Measurements from ENCODE around the gene PTPRN2.

PTPRN2 gene

GRCh38 chr7:157881048-157881771, 706.4 kb downstream of the PTPRN2 start:
- DNase-seq, result no peak

GRCh38 chr7:157879391-157879790, 708.2 kb downstream of the PTPRN2 start:
- no peak for DNase-seq

- no peak for DNase-seq
Observed at GRCh38 chr7:157877298-157878090, 710.1 kb downstream of the PTPRN2 start.

- DNase-seq, result no peak
Observed at GRCh38 chr7:157876469-157877285, 710.9 kb downstream of the PTPRN2 start.

GRCh38 chr7:157875230-157876179, 712.1 kb downstream of the PTPRN2 start:
- no peak for DNase-seq

- no peak for DNase-seq
Observed at GRCh38 chr7:157874870-157875229, 712.8 kb downstream of the PTPRN2 start.

GRCh38 chr7:157874208-157874816, 713.3 kb downstream of the PTPRN2 start:
- DNase-seq, result no peak

- DNase-seq, result no peak
Observed at GRCh38 chr7:157873664-157874063, 714.0 kb downstream of the PTPRN2 start.

GRCh38 chr7:157873181-157873580, 714.4 kb downstream of the PTPRN2 start:
- no peak for DNase-seq

- no peak for DNase-seq
Observed at GRCh38 chr7:157872447-157872846, 715.2 kb downstream of the PTPRN2 start.

GRCh38 chr7:157871681-157872080, 715.9 kb downstream of the PTPRN2 start:
- DNase-seq, result no peak

GRCh38 chr7:157870644-157871290, 716.9 kb downstream of the PTPRN2 start:
- no peak for DNase-seq

GRCh38 chr7:157869793-157870192, 717.8 kb downstream of the PTPRN2 start:
- no peak for DNase-seq

- no peak for DNase-seq
Observed at GRCh38 chr7:157867685-157868305, 719.8 kb downstream of the PTPRN2 start.

- no peak for DNase-seq
Observed at GRCh38 chr7:157866336-157866924, 721.2 kb downstream of the PTPRN2 start.

GRCh38 chr7:157865351-157866165, 722.1 kb downstream of the PTPRN2 start:
- DNase-seq, result no peak

GRCh38 chr7:157864911-157865310, 722.7 kb downstream of the PTPRN2 start:
- no peak for DNase-seq

- no peak for DNase-seq
Observed at GRCh38 chr7:157863906-157864810, 723.5 kb downstream of the PTPRN2 start.
